HL-60/S4 treated with retinoic acid at 250 ng/mL for 4 days and 3 days (cell line): ENCODE measurements around the gene NKAIN1.
"Not testable (repeated sequence)": the region's sequence is repeated elsewhere in the genome, so short reads cannot be mapped to it uniquely, and the experiment has no call there.

Experiments
- in situ Hi-C: fragments of 300-500 bp; cut with MboI; formaldehyde crosslinking; loops from 2 replicates; pipeline ENCODE4 v1.7.0; 2022; ENCODE audit warnings: low sequenced_read_pairs

NKAIN1 gene

DNA sequence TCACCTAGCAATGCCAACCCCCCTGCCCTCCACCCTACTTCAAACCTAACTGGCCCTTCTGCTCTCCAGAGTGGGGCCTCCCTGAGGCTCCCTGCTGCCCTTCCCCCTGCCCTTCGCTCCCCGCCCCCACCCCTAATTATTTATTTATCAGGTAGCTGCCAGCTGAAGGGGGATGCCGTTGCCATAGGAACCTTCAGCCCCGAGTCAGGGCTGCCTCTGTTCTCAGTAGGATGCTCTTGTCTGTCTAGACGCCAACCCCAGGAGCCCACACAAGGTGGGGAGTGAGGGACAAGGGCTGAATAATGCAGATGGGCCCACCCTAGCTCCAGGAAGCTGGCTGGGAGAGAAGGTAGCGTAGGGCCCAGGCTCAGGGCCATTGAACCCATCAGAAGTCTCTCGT, 41.1 kb downstream of the NKAIN1 start:
- in situ Hi-C loops: no loop called here

GRCh38 chr1:31198150-31198549, 41.5 kb downstream of the NKAIN1 start:
- in situ Hi-C loops: no loop called here

DNA sequence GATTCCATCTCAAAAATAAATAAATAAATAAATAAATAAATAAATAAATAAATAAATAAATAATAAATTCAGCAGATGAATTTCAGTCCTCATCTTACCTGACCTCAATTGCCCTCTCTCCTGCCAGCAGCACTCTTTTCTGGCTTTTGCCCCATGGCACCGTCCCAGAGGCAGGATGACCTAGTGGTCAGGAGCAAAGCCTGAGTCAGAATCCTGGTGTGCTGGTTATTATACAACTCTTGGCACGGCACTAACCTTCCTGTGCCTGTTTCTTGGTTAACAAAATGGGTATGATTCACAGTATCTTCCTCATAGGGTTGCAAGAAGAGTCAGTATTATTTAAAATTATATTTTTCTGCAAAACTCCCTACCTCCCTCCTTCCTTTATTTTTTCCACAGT, 43.0 kb downstream of the NKAIN1 start:
- in situ Hi-C loops: no loop called here

DNA sequence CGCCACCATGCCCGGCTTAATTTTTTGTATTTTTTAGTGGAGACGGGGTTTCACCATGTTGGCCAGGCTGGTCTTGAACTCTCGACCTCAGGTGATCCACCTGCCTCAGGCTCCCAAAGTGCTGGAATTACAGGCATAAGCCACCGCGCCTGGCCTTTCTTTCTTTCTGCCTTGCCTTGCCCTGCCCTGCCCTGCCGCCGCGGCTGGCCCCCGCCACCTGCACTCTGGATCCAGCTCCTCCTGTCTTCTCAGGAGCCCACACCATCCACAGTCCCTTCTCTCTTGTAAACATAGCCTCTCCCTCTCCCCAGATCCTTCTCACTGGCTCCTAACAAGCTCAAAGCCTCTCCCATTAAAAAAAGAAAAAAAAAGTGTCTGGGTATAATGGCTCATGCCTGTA, 44.4 kb downstream of the NKAIN1 start:
- in situ Hi-C loops: not testable (repeated sequence)

- in situ Hi-C loops: no loop called here
Measured at GRCh38 chr1:31193729-31194128, 46.0 kb downstream of the NKAIN1 start.

GRCh38 chr1:31191281-31191680, 48.4 kb downstream of the NKAIN1 start:
- in situ Hi-C loops: no loop called here

DNA sequence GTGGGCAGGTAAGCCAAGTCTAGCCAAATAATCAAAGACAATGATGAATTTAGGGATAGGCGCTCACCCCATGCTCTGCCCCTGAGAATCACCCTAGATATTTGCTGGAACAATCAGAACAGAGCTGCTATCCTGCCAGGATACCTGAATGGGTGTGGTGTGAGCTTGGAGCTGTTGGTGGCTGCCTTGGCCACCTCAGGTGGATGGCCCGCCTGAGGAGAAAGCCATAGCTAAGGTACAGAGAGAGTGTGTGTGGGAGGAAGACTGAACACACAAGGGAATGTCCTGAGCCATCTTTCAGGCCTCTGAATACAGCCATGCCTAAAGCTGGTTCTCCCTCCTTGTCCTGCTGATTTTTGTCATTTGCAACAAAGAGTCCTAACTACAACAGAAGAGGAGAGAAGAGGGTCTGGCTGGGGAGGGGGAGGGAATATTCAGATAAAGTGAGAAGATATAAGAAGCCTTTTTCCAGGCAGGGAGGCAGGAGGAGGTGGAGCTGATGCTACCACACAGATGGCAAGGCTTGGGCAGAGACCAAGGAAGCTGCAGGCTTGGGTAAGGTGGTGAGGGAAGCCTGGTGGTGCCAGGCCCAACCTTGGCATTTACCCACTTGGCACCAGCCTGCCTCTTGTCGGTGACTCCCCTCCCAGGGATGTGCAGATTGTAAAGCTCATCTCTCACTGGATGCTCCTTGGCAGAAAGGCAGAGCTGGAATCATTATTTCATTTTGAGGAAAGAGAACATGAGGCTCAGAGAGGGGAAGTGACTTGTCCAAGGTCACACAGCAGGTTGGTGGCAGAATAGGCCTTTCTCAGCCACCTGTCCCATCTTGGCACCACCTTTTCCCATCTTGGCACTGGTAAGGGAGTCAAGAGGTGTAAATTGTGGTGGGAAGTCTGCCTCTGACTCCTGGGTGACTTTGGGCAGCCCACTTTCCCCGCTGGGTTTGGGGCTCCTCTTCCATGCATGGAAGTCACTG, 49.7 kb downstream of the NKAIN1 start:
- in situ Hi-C loops: loop anchor here (10.0 kb wide), 1 partner anchor 365 kb away; no protein-coding TSS in a partner anchor

DNA sequence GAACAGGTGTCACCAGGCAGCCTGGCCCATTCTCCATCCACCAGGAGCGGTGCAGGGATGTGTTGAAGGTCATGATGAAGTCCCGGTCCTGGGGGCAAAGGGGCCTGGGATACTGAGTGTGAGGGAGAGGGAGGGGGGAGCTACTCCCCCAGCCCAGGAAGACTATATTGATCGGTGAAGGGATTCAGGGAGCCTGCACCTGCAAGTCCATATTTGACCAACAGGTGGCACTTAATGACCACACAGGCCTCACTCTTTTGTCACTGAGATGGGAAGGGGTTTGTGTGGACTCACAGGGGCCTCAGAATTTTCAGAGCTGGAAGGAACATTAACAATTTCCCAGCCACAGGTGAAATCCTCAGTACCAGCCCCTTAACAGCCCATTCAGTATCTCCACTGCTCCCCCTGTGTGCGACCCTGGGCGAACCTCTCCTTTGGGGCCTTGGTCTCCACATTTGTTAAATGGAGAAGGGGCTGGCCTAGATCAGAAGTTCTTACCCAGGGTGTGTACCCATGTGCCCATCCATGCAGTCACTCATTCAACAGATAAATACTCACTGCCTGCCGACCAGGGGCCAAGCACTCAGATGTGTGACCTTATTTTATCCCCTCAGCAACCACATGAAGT, 55.6 kb downstream of the NKAIN1 start:
- in situ Hi-C loops: loop anchor here (10.0 kb wide), 1 partner anchor 371 kb away; no protein-coding TSS in a partner anchor

DNA sequence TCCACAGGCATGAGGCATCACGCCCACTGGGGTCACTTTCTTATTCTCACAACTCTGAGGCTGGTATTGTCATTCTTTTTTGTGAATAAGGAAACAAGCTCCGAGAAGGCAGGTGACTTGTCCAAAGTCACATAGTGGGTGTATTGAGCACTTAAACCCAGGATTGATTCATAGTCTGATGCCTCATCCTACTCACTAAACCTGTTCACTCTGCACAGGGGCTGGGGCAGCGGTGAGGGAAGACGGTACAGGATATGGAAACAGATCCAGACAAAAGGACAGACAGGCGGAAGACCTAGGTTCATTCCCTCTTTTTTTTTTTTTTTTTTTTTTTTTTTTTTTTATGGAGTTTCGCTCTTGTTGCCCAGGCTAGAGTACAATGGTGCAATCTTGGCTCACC, 56.6 kb downstream of the NKAIN1 start:
- in situ Hi-C loops: loop anchor here (10.0 kb wide), 1 partner anchor 372 kb away; no protein-coding TSS in a partner anchor

- in situ Hi-C loops: loop anchor here (10.0 kb wide), 1 partner anchor 372 kb away; no protein-coding TSS in a partner anchor
Measured at GRCh38 chr1:31182352-31182751, 57.3 kb downstream of the NKAIN1 start.

GRCh38 chr1:31181515-31182343, 58.0 kb downstream of the NKAIN1 start:
- in situ Hi-C loops: loop anchor here (10.0 kb wide), 1 partner anchor 373 kb away; no protein-coding TSS in a partner anchor

DNA sequence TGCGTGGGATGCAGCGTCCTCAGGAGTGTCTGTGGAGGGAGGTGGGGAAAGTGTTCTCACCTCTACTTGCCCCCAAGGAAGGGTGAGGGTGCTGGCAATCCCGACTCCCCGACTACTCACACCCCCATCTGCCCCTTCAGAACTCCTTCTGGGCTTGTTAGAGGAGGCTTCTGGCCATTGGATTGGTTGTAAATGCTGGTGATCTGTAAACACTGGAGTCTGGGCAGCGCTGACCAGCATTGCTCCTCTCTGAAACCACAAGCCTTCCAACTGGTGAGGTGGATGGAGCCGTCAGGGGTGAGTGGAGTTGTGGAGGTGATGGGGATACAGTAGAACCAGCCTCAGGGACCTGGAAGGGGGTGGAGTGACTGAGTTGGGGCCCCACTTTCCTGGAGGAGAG, 59.3 kb downstream of the NKAIN1 start:
- in situ Hi-C loops: loop anchor here (10.0 kb wide), 1 partner anchor 374 kb away; no protein-coding TSS in a partner anchor

DNA sequence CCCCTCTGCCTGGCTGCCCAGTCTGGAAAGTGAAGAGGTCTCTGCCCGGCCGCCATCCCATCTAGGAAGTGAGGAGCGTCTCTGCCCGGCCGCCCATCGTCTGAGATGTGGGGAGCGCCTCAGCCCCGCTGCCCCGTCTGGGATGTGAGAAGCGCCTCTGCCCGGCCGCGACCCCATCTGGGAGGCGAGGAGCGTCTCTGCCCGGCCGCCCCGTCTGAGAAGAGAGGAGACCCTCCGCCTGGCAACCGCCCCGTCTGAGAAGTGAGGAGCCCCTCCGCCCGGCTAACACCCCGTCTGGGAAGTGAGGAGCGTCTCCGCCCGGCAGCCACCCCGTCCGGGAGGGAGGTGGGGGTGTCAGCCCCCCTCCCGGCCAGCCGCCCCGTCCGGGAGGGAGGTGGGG, 63.4 kb downstream of the NKAIN1 start:
- in situ Hi-C loops: not testable (repeated sequence)

- in situ Hi-C loops: no loop called here
Measured at GRCh38 chr1:31170486-31170735, 69.3 kb downstream of the NKAIN1 start.

DNA sequence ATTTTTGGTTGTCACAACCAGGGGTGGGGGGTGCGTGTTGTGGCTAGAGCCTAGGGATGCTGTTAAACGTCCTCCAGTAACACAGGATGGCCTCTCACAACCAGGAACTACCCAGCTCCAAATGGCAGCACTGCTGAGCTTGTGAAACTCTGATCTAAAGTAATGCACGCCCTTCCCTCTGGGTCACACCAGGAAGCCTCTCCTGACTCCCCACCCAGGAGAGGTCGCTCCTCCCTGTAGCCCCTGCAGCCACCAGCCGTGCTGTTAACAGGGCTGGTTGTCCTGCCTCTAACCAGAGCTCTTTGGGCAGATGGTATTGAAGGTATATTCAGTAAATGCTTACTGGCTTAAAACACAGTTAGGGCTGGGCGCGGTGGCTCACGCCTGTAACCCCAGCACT, 73.2 kb downstream of the NKAIN1 start:
- in situ Hi-C loops: no loop called here

- in situ Hi-C loops: no loop called here
Measured at GRCh38 chr1:31164291-31164690, 75.4 kb downstream of the NKAIN1 start.

GRCh38 chr1:31163866-31164265, 75.8 kb downstream of the NKAIN1 start:
- in situ Hi-C loops: no loop called here

DNA sequence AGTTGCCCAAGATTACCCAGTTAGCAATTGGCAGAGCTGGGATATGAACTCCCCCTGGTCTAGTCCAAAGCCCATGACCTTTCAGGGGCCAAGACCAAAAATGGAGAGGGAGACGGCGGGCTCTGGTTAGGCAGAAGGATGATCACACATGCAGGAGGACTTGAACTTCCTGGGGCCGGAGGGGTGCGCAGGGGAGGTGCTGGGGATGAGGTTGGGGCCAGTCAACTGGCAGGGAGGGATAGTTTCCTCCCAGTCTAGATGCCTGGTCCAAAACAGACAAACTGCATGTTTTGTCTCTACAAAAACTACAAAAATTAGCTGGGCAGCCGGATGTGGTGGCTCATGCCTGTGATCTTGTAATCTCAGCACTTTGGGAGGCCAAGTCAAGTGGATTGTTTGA, 78.1 kb downstream of the NKAIN1 start:
- in situ Hi-C loops: no loop called here

- in situ Hi-C loops: no loop called here
Measured at GRCh38 chr1:31159869-31160611, 79.6 kb downstream of the NKAIN1 start.

DNA sequence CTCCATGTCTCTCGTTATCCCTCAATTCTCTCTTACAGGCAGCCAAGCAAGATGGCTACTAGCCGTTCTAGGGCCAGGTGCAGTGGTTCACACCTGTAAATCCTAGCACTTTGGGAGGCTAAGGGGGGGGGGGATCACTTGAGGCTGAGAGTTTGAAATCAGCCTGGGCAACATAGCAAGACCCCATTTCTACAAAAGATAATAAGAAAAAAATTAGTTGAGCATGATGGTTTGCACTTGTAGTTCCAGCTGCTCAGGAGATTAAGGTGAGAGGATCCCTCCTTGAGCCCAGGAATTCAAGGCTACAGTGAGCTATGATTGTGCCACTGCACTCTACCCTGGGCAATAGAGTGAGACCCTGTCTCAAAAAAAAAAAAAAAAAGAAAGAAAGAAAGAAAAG, 80.4 kb downstream of the NKAIN1 start:
- in situ Hi-C loops: no loop called here
